ENCODE results near the gene CD79A. TPM values are rescaled to one million over a fixed set of nuclear protein-coding genes. Genes with fewer than 3 reads are reported as not detected.
"Not testable (repeated sequence)": the region's sequence is repeated elsewhere in the genome, so short reads cannot be mapped to it uniquely, and the experiment has no call there.

The CD79A gene
- total RNA-seq, 1 donor from 2014 or later: not detected

GRCh38 chr19:41872775-41873647 is 4.1 kb upstream of the CD79A start:
- no peak overlapping the region for H3K27ac Mint-ChIP-seq (ENCODE audit: unreplicated experiment)
- peak; percentile 65 for TF ChIP-seq CTCF (IDR thresholded peaks at IDR 0.05)
- no peaks in the 10 kb centered on the region for H3K9me3 Mint-ChIP-seq (ENCODE audit: unreplicated experiment)
- H3K4me1 Mint-ChIP-seq (ENCODE audit: unreplicated experiment): no peaks in the 10 kb centered on the region
- peaks cover 19% of the 10 kb centered on the region for H3K36me3 Mint-ChIP-seq (ENCODE audit: unreplicated experiment)
- DNase-seq (ENCODE audit: extremely low spot score, unreplicated experiment): no peak
- H3K4me3 Mint-ChIP-seq (ENCODE audit: unreplicated experiment): no peak overlapping the region
- no peaks in the 10 kb centered on the region for H3K27me3 Mint-ChIP-seq (ENCODE audit: unreplicated experiment)

- not testable (repeated sequence) for DNase-seq (ENCODE audit: extremely low spot score, unreplicated experiment); H3K4me3 Mint-ChIP-seq (ENCODE audit: unreplicated experiment); H3K4me1 Mint-ChIP-seq (ENCODE audit: unreplicated experiment); H3K36me3 Mint-ChIP-seq (ENCODE audit: unreplicated experiment); H3K9me3 Mint-ChIP-seq (ENCODE audit: unreplicated experiment); H3K27ac Mint-ChIP-seq (ENCODE audit: unreplicated experiment); H3K27me3 Mint-ChIP-seq (ENCODE audit: unreplicated experiment)
Observed at GRCh38 chr19:41875973-41876372, 1.1 kb upstream of the CD79A start.

- no peak overlapping the region for H3K27ac Mint-ChIP-seq (ENCODE audit: unreplicated experiment)
- TF ChIP-seq CTCF (IDR thresholded peaks at IDR 0.05): no peak
- no peaks in the 10 kb centered on the region for H3K36me3 Mint-ChIP-seq (ENCODE audit: unreplicated experiment)
- no peak overlapping the region for H3K4me3 Mint-ChIP-seq (ENCODE audit: unreplicated experiment)
- no peaks in the 10 kb centered on the region for H3K9me3 Mint-ChIP-seq (ENCODE audit: unreplicated experiment)
- H3K27me3 Mint-ChIP-seq (ENCODE audit: unreplicated experiment): no peaks in the 10 kb centered on the region
- peaks cover 6% of the 10 kb centered on the region for H3K4me1 Mint-ChIP-seq (ENCODE audit: unreplicated experiment)
- no peak for DNase-seq (ENCODE audit: extremely low spot score, unreplicated experiment)
Observed at GRCh38 chr19:41877916-41878905, 1.1 kb downstream of the CD79A start.

- no peak for TF ChIP-seq CTCF (IDR thresholded peaks at IDR 0.05)
- Mint-ChIP-seq H3K27me3 (ENCODE audit: unreplicated experiment) (no peaks in the 10 kb centered on the region), H3K9me3 (ENCODE audit: unreplicated experiment) (no peaks in the 10 kb centered on the region), H3K4me1 (ENCODE audit: unreplicated experiment) (peaks cover 8% of the 10 kb centered on the region), H3K27ac (ENCODE audit: unreplicated experiment) (no peak overlapping the region), H3K36me3 (ENCODE audit: unreplicated experiment) (no peaks in the 10 kb centered on the region), H3K4me3 (ENCODE audit: unreplicated experiment) (no peak overlapping the region)
- DNase-seq (ENCODE audit: extremely low spot score, unreplicated experiment): no peak
Observed at GRCh38 chr19:41879080-41879479, 2.0 kb downstream of the CD79A start.

GRCh38 chr19:41879670-41880328 is 2.7 kb downstream of the CD79A start:
- no peak for DNase-seq (ENCODE audit: extremely low spot score, unreplicated experiment)
- H3K4me1 Mint-ChIP-seq (ENCODE audit: unreplicated experiment): peaks cover 11% of the 10 kb centered on the region
- no peaks in the 10 kb centered on the region for H3K9me3 Mint-ChIP-seq (ENCODE audit: unreplicated experiment)
- no peaks in the 10 kb centered on the region for H3K27me3 Mint-ChIP-seq (ENCODE audit: unreplicated experiment)
- H3K4me3 Mint-ChIP-seq (ENCODE audit: unreplicated experiment): no peak overlapping the region
- H3K27ac Mint-ChIP-seq (ENCODE audit: unreplicated experiment): no peak overlapping the region
- TF ChIP-seq CTCF (IDR thresholded peaks at IDR 0.05): no peak
- no peaks in the 10 kb centered on the region for H3K36me3 Mint-ChIP-seq (ENCODE audit: unreplicated experiment)

Data from osteocyte (in vitro differentiated cells).